K562 (cell line): Measurements from ENCODE around the gene C1R. TPM values are rescaled to one million over a fixed set of nuclear protein-coding genes. Genes with fewer than 3 reads are reported as not detected.

Experiments
- ATAC-seq: fragments of 200-7000 bp; cut with Tn5 transposase; 3 replicates; pipeline ENCODE4 v1.9.1; 2020; ENCODE audit warnings: moderate library complexity
- BruUV-seq: library from RNA; stranded (reverse); fragments of 400-500 nt; replicated peaks from 2 replicates; lab custom pipeline; 2021; lab: Mats Ljungman, UMichigan
- CTCF ChIA-PET: fragments of 300-600 bp; formaldehyde crosslinking; extraction: SDS; loops from one replicate; lab custom pipeline; 2021; ENCODE audit warnings: low intra/inter-chr PET ratio; lab: Yijun Ruan, JAX
- POLR2A ChIA-PET: fragments of 300-600, 350-650 bp; sonication (Branson Sonifier 250); formaldehyde crosslinking; extraction: SDS; loops from one replicate; lab custom pipeline; 2021; ENCODE audit warnings: antibody characterized with exemption, inconsistent platforms; lab: Yijun Ruan, JAX
- DNase-seq, 4 experiments: peaks; one replicate each; pipeline versions ENCODE4 v3.0.0 to v3.0.0-alpha.2; 2011 to 2018; ENCODE audit warnings: low spot score in 3 of 4, mixed read lengths in 3 of 4; ENCODE audit errors: extremely low read depth in 1 of 4
- FAIRE-seq: peaks from 2 replicates; lab custom pipeline; 2011; peaks lifted over from hg19 to GRCh38; lab: Jason Lieb, UNC
- H2AFZ ChIP-seq: 2 replicates; pipeline ENCODE4 v1.6.0; 2011; ENCODE audit warnings: low read depth, low read length, control low read depth, inconsistent platforms
- H3K27ac ChIP-seq: fragments of 200-600 bp; 3 replicates; pipeline ENCODE4 v1.8.0; 2011; ENCODE audit warnings: low read depth, mild to moderate bottlenecking, control low read depth, inconsistent platforms, low read length, moderate library complexity, mixed read lengths; ENCODE audit errors: extremely low read depth
- H3K27me3 ChIP-seq, 2 experiments: fragments of 300-600 bp in 1 of 2; 2 replicates in 1 of 2; 3 replicates in 1 of 2; pipeline versions ENCODE4 v1.6.0 to v1.8.0; 2011; ENCODE audit warnings: inconsistent platforms in 2 of 2, low read length in 2 of 2, mild to moderate bottlenecking in 1 of 2, mixed read lengths in 1 of 2, moderate library complexity in 1 of 2; ENCODE audit not compliant: control insufficient read depth in 2 of 2, insufficient read depth in 2 of 2
- H3K36me3 ChIP-seq: fragments of 300-600 bp; 3 replicates; pipeline ENCODE4 v1.8.0; 2011; ENCODE audit warnings: mild to moderate bottlenecking, low read length, inconsistent platforms; ENCODE audit not compliant: control insufficient read depth, insufficient read depth
- H3K4me1 ChIP-seq, 2 experiments: fragments of 200-600 bp in 1 of 2; replicated peaks in 1 of 2; 2 replicates in 1 of 2; 3 replicates in 1 of 2; pipeline versions ENCODE4 v1.5.1 to v1.8.0; 2011; ENCODE audit warnings: inconsistent platforms in 2 of 2, low read length in 2 of 2, mild to moderate bottlenecking in 1 of 2, mixed read lengths in 1 of 2, moderate library complexity in 1 of 2; ENCODE audit not compliant: control insufficient read depth in 2 of 2, insufficient read depth in 2 of 2
- H3K4me2 ChIP-seq: 2 replicates; pipeline ENCODE4 v1.6.1; 2011; ENCODE audit warnings: low read length, control low read depth, inconsistent platforms, mixed read lengths; ENCODE audit not compliant: insufficient read depth
- H3K4me3 ChIP-seq: fragments of 200-600 bp; sonication (generic), shearing (Covaris generic); 2 replicates; pipeline ENCODE4 v1.5.1; 2016; ENCODE audit warnings: control low read depth, inconsistent platforms
- H3K79me2 ChIP-seq: fragments of 200-600 bp; 3 replicates; pipeline ENCODE4 v1.8.0; 2011; ENCODE audit warnings: low read length, inconsistent platforms; ENCODE audit not compliant: control insufficient read depth, insufficient read depth
- H3K9ac ChIP-seq, 2 experiments: 2 replicates each; pipeline versions ENCODE4 v1.6.0 to v1.6.1; 2011; ENCODE audit warnings: low read depth in 2 of 2, low read length in 2 of 2, control low read depth in 1 of 2, inconsistent platforms in 1 of 2, mild to moderate bottlenecking in 1 of 2, mixed read lengths in 1 of 2; ENCODE audit not compliant: insufficient read depth in 1 of 2
- H3K9me1 ChIP-seq: one replicate; pipeline ENCODE4 v1.6.0; 2011; ENCODE audit warnings: inconsistent platforms, mild to moderate bottlenecking, low read length, moderate library complexity; ENCODE audit not compliant: control insufficient read depth, insufficient read depth
- H3K9me3 ChIP-seq: replicated peaks from 2 replicates; pipeline ENCODE4 v1.5.1; 2011; ENCODE audit warnings: low read depth, low read length, inconsistent platforms; ENCODE audit not compliant: control insufficient read depth, insufficient read depth
- H4K20me1 ChIP-seq: replicated peaks from 2 replicates; pipeline ENCODE4 v1.6.1; 2011; ENCODE audit warnings: low read length, inconsistent platforms, mixed read lengths; ENCODE audit not compliant: control insufficient read depth, insufficient read depth
- ATF7 ChIP-seq: fragments of 450-650 bp; IDR thresholded peaks from 2 replicates; pipeline ENCODE4 v1.7.1; 2014; ENCODE audit warnings: mild to moderate bottlenecking, moderate library complexity
- BCOR ChIP-seq: fragments of 450-650 bp; IDR thresholded peaks from 2 replicates; pipeline ENCODE4 v1.6.1; 2016
- CBX5 ChIP-seq: IDR thresholded peaks from 2 replicates; pipeline ENCODE4 v1.6.1; 2014; ENCODE audit warnings: low read depth, borderline replicate concordance
- CTCF ChIP-seq, 3 experiments: IDR thresholded peaks in 2 of 3; conservative IDR thresholded peaks in 1 of 3; 2 replicates each; pipeline ENCODE4 v1.5.1; 2011 to 2012; ENCODE audit warnings: low read length in 3 of 3, mild to moderate bottlenecking in 3 of 3, control low read depth in 2 of 3, improper control_type of control experiment in 1 of 3, inconsistent platforms in 1 of 3, low read depth in 1 of 3, mixed read lengths in 1 of 3, moderate library complexity in 1 of 3; ENCODE audit not compliant: insufficient read depth in 2 of 3
- FOS ChIP-seq: IDR thresholded peaks from 3 replicates; pipeline ENCODE4 v1.6.1; 2011; ENCODE audit not compliant: insufficient read length; ENCODE audit errors: extremely low read depth
- FOXK2 ChIP-seq, 2 experiments: fragments of 450-650 bp; IDR thresholded peaks in 1 of 2; conservative IDR thresholded peaks in 1 of 2; 2 replicates each; pipeline ENCODE4 v1.6.1; 2016; ENCODE audit warnings: low read depth in 2 of 2, mild to moderate bottlenecking in 1 of 2
- FOXM1 ChIP-seq, 2 experiments: fragments of 450-650 bp in 1 of 2; sonication (generic) in 1 of 2; formaldehyde crosslinking in 1 of 2; IDR thresholded peaks; 2 replicates each; pipeline versions ENCODE4 v1.6.1 to v1.9.0; 2017 to 2022; ENCODE audit warnings: low read depth in 2 of 2, mild to moderate bottlenecking in 2 of 2, missing genetic modification reagents in 1 of 2, moderate library complexity in 1 of 2
- GABPA ChIP-seq: fragments of 200-800 bp; sonication (Bioruptor generic); conservative IDR thresholded peaks from 2 replicates; pipeline ENCODE4 v1.6.1; 2016; ENCODE audit warnings: low read depth, missing genetic modification characterization, missing compliant biosample characterization
- MEIS2 ChIP-seq: fragments of 450-650 bp; IDR thresholded peaks from 2 replicates; pipeline ENCODE4 v1.6.1; 2014; ENCODE audit warnings: mild to moderate bottlenecking; ENCODE audit not compliant: partially characterized antibody
- PKNOX1 ChIP-seq: fragments of 450-650 bp; IDR thresholded peaks from 2 replicates; pipeline ENCODE4 v1.6.1; 2016
- PML ChIP-seq: IDR thresholded peaks from 2 replicates; pipeline ENCODE4 v1.6.1; 2012; ENCODE audit warnings: low read length, inconsistent platforms
- RBM25 ChIP-seq: fragments of 200-400 bp; formaldehyde crosslinking; IDR thresholded peaks from 2 replicates; pipeline ENCODE4 v1.6.1; 2018; ENCODE audit warnings: low read length, low read depth, moderate library complexity; ENCODE audit not compliant: severe bottlenecking
- SMARCB1 ChIP-seq: IDR thresholded peaks from 2 replicates; pipeline ENCODE4 v1.6.1; 2011; ENCODE audit warnings: improper control_type of control experiment, low read depth; ENCODE audit not compliant: insufficient read length
- SRF ChIP-seq, 2 experiments: fragments of 250-450, 450-650 bp in 1 of 2; sonication (Bioruptor Pico) in 1 of 2; sonication (generic) in 1 of 2; formaldehyde crosslinking; IDR thresholded peaks; 2 replicates each; pipeline versions ENCODE4 v1.5.0 to v1.5.1; 2020 to 2022; ENCODE audit warnings: mild to moderate bottlenecking in 1 of 2, missing genetic modification reagents in 1 of 2
- TAF9B ChIP-seq: fragments of 450-650 bp; IDR thresholded peaks from 2 replicates; pipeline ENCODE4 v1.6.1; 2018; ENCODE audit warnings: mild to moderate bottlenecking; ENCODE audit not compliant: partially characterized antibody
- TFAP4 ChIP-seq: sonication (generic); formaldehyde crosslinking; IDR thresholded peaks from 2 replicates; pipeline ENCODE4 v1.8.0; 2022; ENCODE audit warnings: missing genetic modification reagents, mild to moderate bottlenecking, moderate library complexity, borderline replicate concordance
- ZNF12 ChIP-seq: sonication (generic); formaldehyde crosslinking; IDR thresholded peaks from 2 replicates; pipeline ENCODE4 v1.4.0; 2020; ENCODE audit warnings: mild to moderate bottlenecking, missing genetic modification reagents
- ZNF121 ChIP-seq: sonication (generic); formaldehyde crosslinking; conservative IDR thresholded peaks from 2 replicates; pipeline ENCODE4 v1.8.0; 2022; ENCODE audit warnings: missing genetic modification reagents
- WGBS: fragments of 100-300 bp; shearing (Covaris generic); methylation state at CpG from one replicate; pipeline ENCODE4 v1.1.6; 2016; ENCODE audit warnings: low coverage, mixed read lengths; ENCODE audit not compliant: insufficient coverage; ENCODE audit errors: missing lambda C conversion rate; 5-methylcytosine and 5-hydroxymethylcytosine counted together
- in situ Hi-C: fragments of 300-500 bp; cut with MboI; formaldehyde crosslinking; loops from 4 replicates; pipeline ENCODE4 v1.15.0; 2018; ENCODE audit warnings: inconsistent platforms, mixed read lengths
- intact Hi-C: fragments of 100-400 bp; cut with micrococcal nuclease; formaldehyde crosslinking; loops from 2 replicates; pipeline ENCODE4 v1.14.2; 2022
- polyA plus RNA-seq, 8 experiments: library from polyadenylated mRNA; depleted of rRNA in 4 of 8; stranded (reverse) in 5 of 8; unstranded in 3 of 8; fragments of >200 nt; fragmentation: Nextera tagmentation in 2 of 8; fragmentation: Illumina TruSeq in 1 of 8; extraction: Ambion mirVana in 2 of 8; extraction: Trizol in 1 of 8; gene quantifications; 2 replicates each; pipeline versions ENCODE4 v1.2.1 to v1.2.3, GENCODE V29; 2011 to 2014; ENCODE audit warnings: inconsistent platforms in 1 of 8, missing spikeins in 1 of 8
- total RNA-seq, 7 experiments: library from RNA; depleted of rRNA in 6 of 7; stranded (reverse); fragments of >200 nt in 6 of 7; fragmentation: Illumina TruSeq in 2 of 7; extraction: Trizol in 2 of 7; gene quantifications; 2 replicates each; pipeline versions ENCODE4 v1.2.1 to v1.2.3, GENCODE V29; 2011 to 2021; ENCODE audit warnings: low replicate concordance in 1 of 7

Gene C1R
- total and polyA plus RNA-seq, 9 of the 15 experiments (the other 6 are each of a cell fraction or from before 2014, with no cell fraction given) = 0.07 to 1.0 (median 0.33) TPM; not detected in 1

- ATAC-seq (peak; percentile 5; the same call in 1 of the 3 replicates), DNase-seq (no peak), FAIRE-seq (peak; percentile 15)
- H4K20me1 ChIP-seq = no peaks in the 10 kb centered on the region
- ChIA-PET CTCF (interaction anchor here (0.6 kb wide), 1 partner anchor 23 kb away, joined by 3 read pairs; no protein-coding TSS in a partner anchor), POLR2A (interaction anchor here (0.5 to 2.0 kb wide), 7 partner anchors 18 to 353 kb away, joined by 3 to 5 read pairs (median 3); partner anchors contain the start of gene LAG3)
- no peaks in the 10 kb centered on the region for H3K27me3 ChIP-seq
- H3K36me3 ChIP-seq = 0 out of 3 replicates have a peak, but pooled peaks cover 4% of the 10 kb centered on the region
- peak overlapping the region; percentile 50; the same call in 1 of the 2 replicates for H3K4me2 ChIP-seq
- H3K9me3 ChIP-seq = no peaks in the 10 kb centered on the region
- H3K9me1 ChIP-seq = no peaks in the 10 kb centered on the region
- H3K9ac ChIP-seq = peak overlapping the region in 1 of 2 experiments; percentile 31; a peak in 2 of 4 replicates
- no peak overlapping the region for H2AFZ ChIP-seq
- intact Hi-C loops (no loop called here), in situ Hi-C loops (no loop called here)
- no peak overlapping the region for H3K4me3 ChIP-seq
- H3K79me2 ChIP-seq = peaks cover 31% of the 10 kb centered on the region
- peak overlapping the region; percentile 50 for H3K27ac ChIP-seq
- H3K4me1 ChIP-seq = peaks cover 65 to 71% of the 10 kb centered on the region in 2 experiments
- BruUV-seq = no TSS peak
- 28% methylated on average over 3 of the region's 4 CpGs for WGBS
- no peak for TF ChIP-seq PML
- TF ChIP-seq GABPA (tag) = no peak
- TF ChIP-seq CBX5 = no peak
- TF ChIP-seq ATF7 = peak; percentile 86
- no peak for TF ChIP-seq ZNF12 (CRISPR knock-in tag)
- TF ChIP-seq FOXM1 (IDR thresholded peaks at IDR 0.05; ENCODE audit: low read depth) = no peak
- TF ChIP-seq FOXM1 (CRISPR knock-in tag; IDR thresholded peaks at IDR 0.05; ENCODE audit: low read depth) = no peak
- no peak for TF ChIP-seq FOXK2 (conservative IDR thresholded peaks at IDR 0.05 in 1 of 2, IDR thresholded peaks at IDR 0.05 in 1 of 2; ENCODE audit: low read depth in 2 of 2)
- TF ChIP-seq ZNF121 (CRISPR knock-in tag) = peak; percentile 91
- no peak for TF ChIP-seq TAF9B
- no peak for TF ChIP-seq FOS
- TF ChIP-seq SMARCB1 = no peak
- TF ChIP-seq BCOR = 0 out of 2 replicates have a peak, but pooled peaks have one; percentile 61
- TF ChIP-seq RBM25 = peak; percentile 20
- 0 out of 2 replicates have a peak, but pooled peaks have one; percentile 23 for TF ChIP-seq TFAP4
- peak; percentile 82 for TF ChIP-seq PKNOX1
- peak; percentile 88 for TF ChIP-seq MEIS2
- TF ChIP-seq SRF (CRISPR knock-in tag; IDR thresholded peaks at IDR 0.05) = no peak
- TF ChIP-seq CTCF (IDR thresholded peaks at IDR 0.05 in 2 of 3, conservative IDR thresholded peaks at IDR 0.05 in 1 of 3; ENCODE audit: insufficient read depth in 2 of 3, low read depth in 1 of 3, low read length in 3 of 3) = no peak
Observed at GRCh38 chr12:7125632-7126227, 33.5 kb upstream of the C1R start.
